ENCODE measurements around the gene SRPK2.
"Not testable (repeated sequence)": the region's sequence is repeated elsewhere in the genome, so short reads cannot be mapped to it uniquely, and the experiment has no call there.

SRPK2 gene

DNA sequence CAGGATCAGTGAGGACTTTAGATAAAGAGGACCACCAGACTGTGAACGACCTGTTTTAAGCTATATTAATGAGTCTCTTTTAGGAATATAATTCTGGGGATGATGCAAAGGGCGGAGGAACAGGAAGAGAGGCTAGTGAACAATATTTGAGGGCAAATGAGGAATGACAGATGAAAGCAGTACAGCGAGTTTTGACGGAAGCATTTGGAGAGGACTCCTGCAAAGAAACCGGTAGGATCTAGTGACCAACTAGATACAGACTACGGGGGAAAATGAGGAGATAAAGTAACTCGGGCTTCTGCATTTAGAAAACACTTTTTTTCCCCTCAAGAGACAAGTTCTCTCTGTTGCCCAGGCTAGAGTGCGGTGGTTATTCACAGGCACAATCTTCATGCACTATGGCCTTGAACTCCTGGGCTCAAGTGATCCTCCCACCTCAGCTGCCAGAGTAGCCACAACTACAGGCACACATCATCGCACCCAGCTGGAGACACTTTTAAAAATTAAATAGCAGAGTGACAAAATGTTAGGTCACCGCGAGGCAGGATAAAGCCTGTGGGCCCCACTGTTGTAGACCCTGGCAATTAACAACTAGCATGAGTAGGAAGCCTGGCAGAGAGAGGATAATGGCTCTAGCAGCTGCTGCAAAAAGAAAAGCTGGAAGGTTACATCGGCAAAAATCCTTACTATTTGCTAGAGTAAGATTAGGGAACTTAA, 143.2 kb downstream of the SRPK2 start:
- no peak for TF ChIP-seq CTCF (IDR thresholded peaks at IDR 0.05; ENCODE audit: low read depth, low read length, missing control alignments)
- H3K4me3 ChIP-seq (replicated peaks; ENCODE audit: low read depth, low read length) = no peak overlapping the region
- no peak for DNase-seq (ENCODE audit: extremely low read depth, low read depth)

DNA sequence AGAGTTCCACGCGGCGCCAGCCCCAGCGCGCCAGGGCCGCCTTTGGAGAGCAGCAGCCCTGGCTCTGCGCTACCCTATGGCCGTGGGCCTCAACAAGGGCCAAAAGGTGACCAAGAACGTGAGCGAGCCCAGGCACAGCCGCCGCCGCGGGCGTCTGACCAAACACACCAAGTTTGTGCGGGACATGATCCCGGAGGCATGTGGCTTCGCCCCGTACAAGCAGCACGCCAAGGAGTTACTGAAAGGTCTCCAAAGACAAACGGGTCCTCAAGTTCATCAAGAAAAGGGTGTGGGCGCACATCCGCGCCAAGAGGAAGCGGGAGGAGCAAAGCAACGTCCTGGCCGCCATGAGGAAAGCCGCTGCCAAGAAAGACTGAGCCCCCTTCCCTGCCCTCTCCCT, 144.1 kb downstream of the SRPK2 start:
- no peak for DNase-seq (ENCODE audit: extremely low read depth, low read depth)
- no peak overlapping the region for H3K4me3 ChIP-seq (replicated peaks; ENCODE audit: low read depth, low read length)
- no peak for TF ChIP-seq CTCF (IDR thresholded peaks at IDR 0.05; ENCODE audit: low read depth, low read length, missing control alignments)

DNA sequence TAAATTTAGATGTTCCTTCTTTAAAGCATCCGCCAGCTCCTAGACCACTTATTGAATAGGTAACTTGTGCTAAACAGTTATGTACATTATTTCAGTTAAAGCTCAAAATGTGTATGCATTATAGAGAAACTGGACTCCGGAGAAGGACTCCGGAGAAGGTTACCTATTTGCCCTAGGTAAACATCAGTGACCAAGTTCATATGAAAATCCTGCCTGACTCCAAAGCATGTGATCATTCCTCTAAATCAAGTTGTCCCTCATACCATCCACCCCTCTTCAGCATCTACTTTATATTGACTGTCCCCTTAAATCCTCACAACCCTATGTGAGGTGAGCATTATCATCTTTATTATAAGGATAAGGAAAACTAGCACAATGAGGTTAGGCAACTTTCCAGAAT, 147.5 kb downstream of the SRPK2 start:
- TF ChIP-seq CTCF (IDR thresholded peaks at IDR 0.05; ENCODE audit: low read depth, low read length, missing control alignments) = no peak
- DNase-seq (ENCODE audit: extremely low read depth, low read depth) = no peak
- no peak overlapping the region for H3K4me3 ChIP-seq (replicated peaks; ENCODE audit: low read depth, low read length)

- H3K4me3 ChIP-seq (replicated peaks; ENCODE audit: low read depth, low read length) = no peak overlapping the region
- TF ChIP-seq CTCF (IDR thresholded peaks at IDR 0.05; ENCODE audit: low read depth, low read length, missing control alignments) = no peak
- no peak for DNase-seq (ENCODE audit: extremely low read depth, low read depth)
Measured at GRCh38 chr7:105238198-105238765, 150.4 kb downstream of the SRPK2 start.

GRCh38 chr7:105234886-105235285, 153.8 kb downstream of the SRPK2 start:
- TF ChIP-seq CTCF (IDR thresholded peaks at IDR 0.05; ENCODE audit: low read depth, low read length, missing control alignments) = no peak
- no peak overlapping the region for H3K4me3 ChIP-seq (replicated peaks; ENCODE audit: low read depth, low read length)
- no peak for DNase-seq (ENCODE audit: extremely low read depth, low read depth)

GRCh38 chr7:105232829-105233291, 155.9 kb downstream of the SRPK2 start:
- not testable (repeated sequence) for DNase-seq (ENCODE audit: extremely low read depth, low read depth); H3K4me3 ChIP-seq (replicated peaks; ENCODE audit: low read depth, low read length)

DNA sequence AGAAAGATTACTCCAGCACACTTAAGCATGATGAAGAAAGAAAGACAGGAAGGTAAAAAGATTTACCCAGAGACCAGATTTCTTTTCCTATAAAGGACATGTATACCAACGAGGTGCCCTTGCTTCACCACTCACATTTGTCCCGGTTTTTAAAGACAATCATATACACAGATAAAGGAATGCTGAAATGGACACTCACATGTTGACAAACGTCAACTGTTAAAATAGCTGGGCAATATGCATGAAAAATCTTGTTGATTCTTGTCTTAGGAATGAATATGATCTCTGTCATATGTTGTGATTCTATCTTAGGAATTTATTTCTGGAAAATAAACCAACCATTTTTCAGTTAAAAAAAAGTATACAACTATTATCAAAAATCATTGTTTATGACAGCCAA, 158.2 kb downstream of the SRPK2 start:
- no peak for DNase-seq (ENCODE audit: extremely low read depth, low read depth)
- TF ChIP-seq CTCF (IDR thresholded peaks at IDR 0.05; ENCODE audit: low read depth, low read length, missing control alignments) = no peak
- H3K4me3 ChIP-seq (replicated peaks; ENCODE audit: low read depth, low read length) = no peak overlapping the region

All from HFF-Myc (cell line).